ENCODE results near the gene PLEKHM2.
"Not testable (repeated sequence)": the region's sequence is repeated elsewhere in the genome, so short reads cannot be mapped to it uniquely, and the experiment has no call there.

PLEKHM2 gene

GRCh38 chr1:15650433-15650832, 33.7 kb upstream of the PLEKHM2 start:
- no peak for TF ChIP-seq CTCF (IDR thresholded peaks at IDR 0.05; ENCODE audit: low read depth, low read length)
- DNase-seq (ENCODE audit: extremely low read depth, low read depth): no peak

- DNase-seq (ENCODE audit: extremely low read depth, low read depth): not testable (repeated sequence)
These were observed 32.0 kb upstream of the PLEKHM2 start for GRCh38 chr1:15652130-15652529.

- no peak for TF ChIP-seq CTCF (IDR thresholded peaks at IDR 0.05; ENCODE audit: low read depth, low read length)
- DNase-seq (ENCODE audit: extremely low read depth, low read depth): no peak
These were observed 29.9 kb upstream of the PLEKHM2 start for GRCh38 chr1:15654091-15654690.

GRCh38 chr1:15656464-15656863, 27.7 kb upstream of the PLEKHM2 start:
- no peak for DNase-seq (ENCODE audit: extremely low read depth, low read depth)
- no peak for TF ChIP-seq CTCF (IDR thresholded peaks at IDR 0.05; ENCODE audit: low read depth, low read length)

- TF ChIP-seq CTCF (IDR thresholded peaks at IDR 0.05; ENCODE audit: low read depth, low read length): no peak
- no peak for DNase-seq (ENCODE audit: extremely low read depth, low read depth)
These were observed 27.1 kb upstream of the PLEKHM2 start for GRCh38 chr1:15657021-15657420.

GRCh38 chr1:15660151-15660550, 24.0 kb upstream of the PLEKHM2 start:
- no peak for TF ChIP-seq CTCF (IDR thresholded peaks at IDR 0.05; ENCODE audit: low read depth, low read length)
- no peak for DNase-seq (ENCODE audit: extremely low read depth, low read depth)

GRCh38 chr1:15662477-15662876, 21.6 kb upstream of the PLEKHM2 start:
- no peak for TF ChIP-seq CTCF (IDR thresholded peaks at IDR 0.05; ENCODE audit: low read depth, low read length)
- no peak for DNase-seq (ENCODE audit: extremely low read depth, low read depth)

GRCh38 chr1:15663925-15664324, 20.2 kb upstream of the PLEKHM2 start:
- DNase-seq (ENCODE audit: extremely low read depth, low read depth): no peak
- TF ChIP-seq CTCF (IDR thresholded peaks at IDR 0.05; ENCODE audit: low read depth, low read length): no peak

Data from AG09319 (cell line).